GM18870 (cell line): ENCODE measurements around the gene PGPEP1.

ENCODE experiments used
- ATAC-seq: cut with Tn5 transposase; IDR thresholded peaks from one replicate; pipeline ENCODE4 v1.9.1; 2021; ENCODE audit warnings: moderate library complexity; ENCODE audit not compliant: unreplicated experiment

Gene PGPEP1, protein sequence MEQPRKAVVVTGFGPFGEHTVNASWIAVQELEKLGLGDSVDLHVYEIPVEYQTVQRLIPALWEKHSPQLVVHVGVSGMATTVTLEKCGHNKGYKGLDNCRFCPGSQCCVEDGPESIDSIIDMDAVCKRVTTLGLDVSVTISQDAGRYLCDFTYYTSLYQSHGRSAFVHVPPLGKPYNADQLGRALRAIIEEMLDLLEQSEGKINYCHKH

DNA sequence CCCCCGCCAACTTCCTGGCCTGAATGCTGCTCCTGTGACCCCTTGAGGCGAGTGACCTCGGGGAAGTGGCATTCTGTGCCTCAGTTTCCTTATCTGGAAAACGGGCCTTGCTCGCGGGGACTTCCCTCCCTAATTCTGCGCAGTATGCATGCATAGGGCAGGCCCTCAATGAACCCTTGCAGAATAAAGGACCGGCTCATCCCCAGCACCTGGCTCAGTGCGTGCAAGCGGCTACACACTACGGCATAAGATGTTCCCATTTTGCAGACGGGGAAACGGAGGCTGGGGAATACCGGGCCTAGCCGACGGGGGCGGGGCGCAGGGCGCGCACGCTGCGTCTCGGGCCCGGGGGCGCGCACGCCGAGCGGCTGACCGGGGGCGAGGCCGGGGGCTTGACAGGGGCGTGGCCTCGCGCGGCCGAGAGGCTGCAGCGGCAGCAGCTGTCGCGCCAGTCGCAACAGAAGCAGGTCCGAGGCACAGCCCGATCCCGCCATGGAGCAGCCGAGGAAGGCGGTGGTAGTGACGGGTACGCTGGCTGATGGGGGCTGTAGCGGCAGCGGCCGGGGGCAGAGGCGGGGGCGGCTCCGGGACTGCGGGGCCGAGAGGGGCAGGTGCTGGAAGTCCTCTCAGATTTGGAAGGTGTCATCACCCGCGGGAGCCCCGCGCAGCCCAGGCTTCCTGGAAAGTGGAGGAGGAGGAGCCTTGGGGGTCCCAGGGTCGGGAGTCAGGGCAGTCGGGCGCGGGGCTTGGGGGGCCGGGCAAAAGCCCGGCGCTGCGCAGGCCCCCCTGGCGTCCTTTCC lies at the start of gene PGPEP1:
Gene PGPEP1, plus strand, starts transcription at position 409 of the 800 bp plus-strand sequence. Its CDS starts 84 bp downstream, at position 493.
- no peak for ATAC-seq

GRCh38 chr19:18291019-18291524 lies 49.3 kb upstream of the PGPEP1 start:
- ATAC-seq = no peak

GRCh38 chr19:18291590-18292461 lies 48.6 kb upstream of the PGPEP1 start:
- ATAC-seq = no peak

DNA sequence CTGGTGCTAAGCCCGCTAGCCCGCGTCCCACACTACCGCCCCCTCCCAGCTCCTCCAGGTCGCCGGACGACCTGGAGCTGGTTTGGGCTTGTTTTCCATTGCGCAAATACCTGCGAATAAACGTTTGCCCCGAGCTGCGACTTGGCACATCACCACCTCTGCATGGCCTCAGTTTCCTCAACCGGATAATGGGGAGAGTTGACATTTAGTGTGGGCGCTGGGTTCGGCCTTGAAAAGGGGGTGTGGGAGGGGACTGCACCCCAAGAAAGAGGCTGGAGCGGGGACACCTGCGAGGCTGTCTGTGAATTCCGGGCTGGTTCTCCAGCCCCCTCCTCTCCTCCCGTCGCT lies 48.0 kb upstream of the PGPEP1 start:
- ATAC-seq = no peak

GRCh38 chr19:18292810-18293641 lies 47.4 kb upstream of the PGPEP1 start:
- ATAC-seq = no peak

DNA sequence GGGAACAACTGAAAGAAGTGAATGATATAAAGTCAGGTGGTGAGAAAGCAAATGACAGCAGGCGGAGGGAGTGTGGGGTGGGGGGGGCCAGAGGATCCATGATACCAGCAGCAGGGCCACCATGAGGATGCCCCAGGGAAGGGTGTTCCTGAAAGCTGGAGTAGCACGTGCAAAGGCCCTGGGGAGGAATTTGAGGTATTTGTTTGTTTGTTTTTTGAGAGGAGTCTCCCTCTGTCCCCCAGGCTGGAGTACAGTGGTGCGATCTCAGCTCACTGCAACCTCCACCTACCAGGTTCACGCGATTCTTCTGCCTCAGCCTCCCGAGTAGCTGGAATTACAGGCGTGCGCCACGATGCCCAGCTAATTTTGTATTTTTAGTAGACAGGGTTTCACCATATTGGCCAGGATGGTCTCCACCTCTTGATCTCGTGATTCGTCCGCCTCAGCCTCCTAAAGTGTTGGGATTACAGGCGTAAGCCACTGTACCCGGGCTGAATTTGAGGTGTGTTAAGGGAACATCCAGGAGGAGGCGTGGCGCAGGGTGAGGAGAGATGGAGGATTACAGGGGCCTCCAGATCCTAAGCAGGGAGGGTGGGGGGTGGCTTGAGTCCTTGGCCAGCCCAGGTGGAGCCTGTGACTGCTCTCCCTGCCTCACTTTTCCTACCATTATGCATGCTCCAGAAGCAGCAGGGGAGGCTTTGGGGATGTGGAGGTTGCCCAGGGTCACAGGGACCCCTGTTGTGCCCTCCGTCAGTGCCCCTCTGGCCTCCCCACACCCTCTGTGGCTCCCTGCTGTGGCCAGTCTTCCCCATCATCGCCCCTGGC lies 46.5 kb upstream of the PGPEP1 start:
- ATAC-seq = no peak

GRCh38 chr19:18294467-18294864 lies 45.9 kb upstream of the PGPEP1 start:
- ATAC-seq = no peak

- no peak for ATAC-seq
These were observed 45.4 kb upstream of the PGPEP1 start for GRCh38 chr19:18295034-18295451.

GRCh38 chr19:18297308-18297707 lies 43.1 kb upstream of the PGPEP1 start:
- no peak for ATAC-seq

DNA sequence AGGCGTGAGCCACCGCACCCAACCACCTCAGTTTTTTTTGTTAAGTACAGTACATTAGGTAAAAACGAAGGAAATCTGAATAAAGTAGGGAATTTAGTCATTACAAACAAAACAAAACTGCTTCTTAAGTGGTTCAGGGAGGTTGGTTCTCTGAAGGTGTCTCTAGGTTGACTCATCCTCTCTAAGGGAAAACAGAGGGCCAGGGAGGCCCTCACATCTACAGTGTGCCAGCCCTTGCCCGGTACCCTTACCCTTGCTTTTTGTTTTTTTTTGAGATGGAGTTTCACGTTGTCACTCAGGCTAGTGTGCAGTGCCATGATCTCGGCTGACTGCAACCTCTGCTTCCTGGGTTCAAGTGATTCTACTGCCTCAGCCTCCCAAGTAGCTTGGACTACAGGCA lies 41.8 kb upstream of the PGPEP1 start:
- ATAC-seq = no peak

- ATAC-seq = no peak
These were observed 40.7 kb upstream of the PGPEP1 start for GRCh38 chr19:18299654-18300053.

- no peak for ATAC-seq
These were observed 39.3 kb upstream of the PGPEP1 start for GRCh38 chr19:18300930-18301717.

DNA sequence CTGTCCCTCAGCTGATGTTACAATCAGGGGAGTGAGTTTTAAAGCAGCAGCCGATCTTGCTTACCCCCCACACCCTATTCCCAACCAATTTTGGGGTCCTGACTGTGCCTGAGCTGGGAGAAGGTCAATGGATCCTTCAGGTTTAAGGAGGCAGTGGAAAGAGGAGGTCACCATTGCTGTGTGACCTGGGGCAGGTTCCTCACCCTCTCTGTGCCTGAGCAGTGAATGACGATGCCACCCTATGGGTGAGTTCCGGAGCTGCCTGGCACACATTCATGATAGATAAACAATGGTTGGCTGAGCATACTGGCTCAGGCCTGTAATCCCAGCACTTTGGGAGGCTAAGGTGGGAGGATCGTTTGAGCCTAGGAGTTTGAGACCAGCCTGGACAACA lies 38.7 kb upstream of the PGPEP1 start:
- no peak for ATAC-seq

GRCh38 chr19:18304208-18304457 lies 36.3 kb upstream of the PGPEP1 start:
- no peak for ATAC-seq

DNA sequence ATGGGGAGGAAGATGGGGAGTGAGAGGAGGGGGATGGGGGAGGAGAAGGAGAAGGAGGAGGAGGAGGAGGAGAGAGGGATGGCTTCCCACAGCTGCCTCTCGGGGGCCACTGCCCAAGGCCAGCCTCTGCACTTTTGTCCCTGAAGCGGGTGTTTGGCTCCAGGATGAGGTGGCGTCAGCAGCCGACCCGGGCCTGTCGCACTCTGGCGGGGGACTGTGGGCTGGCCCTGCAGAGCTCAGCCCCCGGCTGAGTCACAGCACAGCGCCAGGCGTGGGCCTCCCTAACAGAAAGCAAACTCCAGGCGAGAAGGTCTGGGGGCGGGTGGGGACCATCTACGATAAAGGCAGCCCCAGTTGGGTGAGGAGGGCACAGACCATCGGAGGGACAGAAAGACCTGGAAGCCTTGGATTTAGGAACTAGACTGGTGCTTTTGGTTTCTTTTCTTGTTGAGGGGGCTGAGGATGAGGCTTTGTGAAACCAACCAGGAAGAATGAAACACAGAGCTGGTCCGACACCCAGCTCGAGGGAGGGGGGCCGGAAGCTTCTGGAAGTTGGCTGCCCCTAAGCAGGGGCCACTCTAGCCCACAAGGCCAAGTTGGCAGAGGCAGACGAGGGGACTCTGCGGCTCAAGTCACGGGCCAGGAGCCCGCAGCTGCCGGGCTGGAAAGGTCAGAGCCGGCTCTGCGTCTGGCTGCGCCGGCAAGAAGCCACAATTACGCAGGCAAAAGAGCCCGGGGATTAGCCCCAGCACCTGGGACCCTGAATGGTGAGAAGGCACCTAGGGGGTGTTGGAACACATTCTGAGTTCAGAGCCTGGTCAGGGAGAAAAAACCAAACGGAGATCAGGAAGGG lies 35.7 kb upstream of the PGPEP1 start:
- ATAC-seq = no peak

- no peak for ATAC-seq
These were observed 34.0 kb upstream of the PGPEP1 start for GRCh38 chr19:18306209-18306887.

GRCh38 chr19:18306888-18307260 lies 33.5 kb upstream of the PGPEP1 start:
- no peak for ATAC-seq

GRCh38 chr19:18307271-18307681 lies 33.1 kb upstream of the PGPEP1 start:
- no peak for ATAC-seq
